ENCODE results near the gene HOXB5. TPM values are rescaled to one million over a fixed set of nuclear protein-coding genes. Genes with fewer than 3 reads are reported as not detected.

The HOXB5 gene
- total RNA-seq, 1 experiment from 2014 or later, result not detected

- POLR2A ChIA-PET, result interaction anchor here (0.6 kb wide), 1 partner anchor 108 kb away, joined by 4 read pairs; no protein-coding TSS in a partner anchor
- intact Hi-C loops (cut with micrococcal nuclease; ENCODE audit: unreplicated experiment), result no loop called here
- H3K4me3 Mint-ChIP-seq (ENCODE audit: unreplicated experiment), result peak overlapping the region; percentile 86
- peaks cover 29% of the 10 kb centered on the region for H3K4me1 Mint-ChIP-seq (ENCODE audit: low read depth, unreplicated experiment)
- Histone ChIP-seq H3K27me3 (replicated peaks; ENCODE audit: control insufficient read depth, insufficient read depth, low read length) (no peaks in the 10 kb centered on the region), H3K4me3 (ENCODE audit: low read depth, low read length) (no peak overlapping the region; the same call in 1 of the 2 replicates), H3K36me3 (ENCODE audit: control insufficient read depth, insufficient read depth, low read length) (no peaks in the 10 kb centered on the region), H3K9me3 (no peaks in the 10 kb centered on the region), H3K4me1 (peaks cover 9% of the 10 kb centered on the region)
- CTCF ChIA-PET, result interaction anchor here (0.6 to 1.3 kb wide), 4 partner anchors 8 to 393 kb away, joined by 3 to 7 read pairs (median 4); no protein-coding TSS in a partner anchor
- no peak overlapping the region for H3K27ac Mint-ChIP-seq (ENCODE audit: unreplicated experiment)
- BruUV-seq (replicated peaks), result no TSS peak
- peaks cover 22% of the 10 kb centered on the region for H3K27me3 Mint-ChIP-seq (ENCODE audit: insufficient read depth, unreplicated experiment)
- H3K9me3 Mint-ChIP-seq (ENCODE audit: unreplicated experiment), result no peaks in the 10 kb centered on the region
- DNase-seq, result no peak
- peaks cover 15% of the 10 kb centered on the region for H3K36me3 Mint-ChIP-seq (ENCODE audit: insufficient read depth, unreplicated experiment)
- TF ChIP-seq, protein P1, sequence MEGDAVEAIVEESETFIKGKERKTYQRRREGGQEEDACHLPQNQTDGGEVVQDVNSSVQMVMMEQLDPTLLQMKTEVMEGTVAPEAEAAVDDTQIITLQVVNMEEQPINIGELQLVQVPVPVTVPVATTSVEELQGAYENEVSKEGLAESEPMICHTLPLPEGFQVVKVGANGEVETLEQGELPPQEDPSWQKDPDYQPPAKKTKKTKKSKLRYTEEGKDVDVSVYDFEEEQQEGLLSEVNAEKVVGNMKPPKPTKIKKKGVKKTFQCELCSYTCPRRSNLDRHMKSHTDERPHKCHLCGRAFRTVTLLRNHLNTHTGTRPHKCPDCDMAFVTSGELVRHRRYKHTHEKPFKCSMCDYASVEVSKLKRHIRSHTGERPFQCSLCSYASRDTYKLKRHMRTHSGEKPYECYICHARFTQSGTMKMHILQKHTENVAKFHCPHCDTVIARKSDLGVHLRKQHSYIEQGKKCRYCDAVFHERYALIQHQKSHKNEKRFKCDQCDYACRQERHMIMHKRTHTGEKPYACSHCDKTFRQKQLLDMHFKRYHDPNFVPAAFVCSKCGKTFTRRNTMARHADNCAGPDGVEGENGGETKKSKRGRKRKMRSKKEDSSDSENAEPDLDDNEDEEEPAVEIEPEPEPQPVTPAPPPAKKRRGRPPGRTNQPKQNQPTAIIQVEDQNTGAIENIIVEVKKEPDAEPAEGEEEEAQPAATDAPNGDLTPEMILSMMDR (IDR thresholded peaks at IDR 0.05; ENCODE audit: insufficient read depth in 1 of 2, low read depth in 1 of 2, low read length in 1 of 2, severe bottlenecking in 1 of 2, unreplicated experiment in 1 of 2), result no peak
These were observed 15.5 kb upstream of the HOXB5 start for GRCh38 chr17:48609033-48609432.

- Histone ChIP-seq H3K36me3 (ENCODE audit: control insufficient read depth, insufficient read depth, low read length) (no peaks in the 10 kb centered on the region), H3K27me3 (replicated peaks; ENCODE audit: control insufficient read depth, insufficient read depth, low read length) (no peaks in the 10 kb centered on the region), H3K4me3 (ENCODE audit: low read depth, low read length) (no peak overlapping the region), H3K9me3 (no peaks in the 10 kb centered on the region), H3K4me1 (peaks cover 9% of the 10 kb centered on the region)
- intact Hi-C loops (cut with micrococcal nuclease; ENCODE audit: unreplicated experiment), result no loop called here
- peaks cover 18% of the 10 kb centered on the region for H3K27me3 Mint-ChIP-seq (ENCODE audit: insufficient read depth, unreplicated experiment)
- peaks cover 26% of the 10 kb centered on the region for H3K4me1 Mint-ChIP-seq (ENCODE audit: low read depth, unreplicated experiment)
- ChIA-PET POLR2A (no interaction called here), CTCF (interaction anchor here (0.6 kb wide), 1 partner anchor 343 kb away, joined by 3 read pairs; no protein-coding TSS in a partner anchor)
- H3K36me3 Mint-ChIP-seq (ENCODE audit: insufficient read depth, unreplicated experiment), result peaks cover 15% of the 10 kb centered on the region
- no peak overlapping the region for H3K4me3 Mint-ChIP-seq (ENCODE audit: unreplicated experiment)
- no peaks in the 10 kb centered on the region for H3K9me3 Mint-ChIP-seq (ENCODE audit: unreplicated experiment)
- no TSS peak for BruUV-seq (replicated peaks)
- TF ChIP-seq, protein P1 (IDR thresholded peaks at IDR 0.05; ENCODE audit: insufficient read depth in 1 of 2, low read depth in 1 of 2, low read length in 1 of 2, severe bottlenecking in 1 of 2, unreplicated experiment in 1 of 2), result no peak
- H3K27ac Mint-ChIP-seq (ENCODE audit: unreplicated experiment), result no peak overlapping the region
- DNase-seq, result no peak
These were observed 14.9 kb upstream of the HOXB5 start for GRCh38 chr17:48608494-48608834.

DNA sequence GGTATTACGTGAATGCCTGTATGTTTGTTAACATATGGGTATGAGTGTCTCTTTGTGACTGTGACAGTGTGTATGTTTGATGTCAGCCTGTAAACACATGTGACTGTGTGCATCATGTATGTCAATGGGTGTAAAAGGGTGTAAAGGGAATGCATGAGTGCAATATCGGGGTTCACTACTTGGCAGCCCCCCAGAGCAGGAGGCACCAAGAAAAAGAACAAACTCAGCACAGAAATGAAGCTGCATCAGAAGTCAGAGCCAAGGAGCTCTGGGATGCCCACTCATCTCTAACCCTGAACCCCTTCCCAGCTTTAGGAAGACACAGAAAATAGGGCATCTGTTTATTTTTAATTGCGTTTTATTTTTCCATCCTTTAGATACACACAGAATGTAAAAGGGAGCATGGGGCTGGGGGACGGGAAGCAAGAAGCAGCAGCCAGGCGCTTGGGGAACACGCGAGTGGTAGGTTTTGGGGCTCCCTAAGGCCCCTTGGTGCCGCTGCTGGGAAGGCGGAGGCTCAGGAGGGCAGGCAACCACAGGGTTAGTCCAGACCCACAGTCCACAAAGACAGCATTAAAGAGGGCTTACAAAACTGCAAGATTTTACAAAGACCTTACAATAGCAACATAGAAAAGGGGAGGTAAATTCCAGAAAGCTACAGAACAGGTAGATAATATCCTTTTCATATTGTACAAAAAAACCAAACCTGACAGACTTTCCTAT is 13.5 kb upstream of the HOXB5 start:
- TF ChIP-seq, protein P1 (IDR thresholded peaks at IDR 0.05; ENCODE audit: insufficient read depth in 1 of 2, low read depth in 1 of 2, low read length in 1 of 2, severe bottlenecking in 1 of 2, unreplicated experiment in 1 of 2), result no peak
- Histone ChIP-seq H3K9me3 (no peaks in the 10 kb centered on the region), H3K4me3 (ENCODE audit: low read depth, low read length) (no peak overlapping the region), H3K27me3 (replicated peaks; ENCODE audit: control insufficient read depth, insufficient read depth, low read length) (no peaks in the 10 kb centered on the region), H3K4me1 (peaks cover 16% of the 10 kb centered on the region), H3K36me3 (ENCODE audit: control insufficient read depth, insufficient read depth, low read length) (no peaks in the 10 kb centered on the region)
- BruUV-seq (replicated peaks), result no TSS peak
- Mint-ChIP-seq H3K27ac (ENCODE audit: unreplicated experiment) (no peak overlapping the region), H3K36me3 (ENCODE audit: insufficient read depth, unreplicated experiment) (peaks cover 15% of the 10 kb centered on the region), H3K4me1 (ENCODE audit: low read depth, unreplicated experiment) (peaks cover 21% of the 10 kb centered on the region), H3K27me3 (ENCODE audit: insufficient read depth, unreplicated experiment) (peaks cover 13% of the 10 kb centered on the region), H3K4me3 (ENCODE audit: unreplicated experiment) (no peak overlapping the region), H3K9me3 (ENCODE audit: unreplicated experiment) (no peaks in the 10 kb centered on the region)
- ChIA-PET CTCF (interaction anchor here (1.2 kb wide), 1 partner anchor 12 kb away, joined by 5 read pairs; no protein-coding TSS in a partner anchor), POLR2A (interaction anchor here (0.6 kb wide), 1 partner anchor 153 kb away, joined by 3 read pairs; no protein-coding TSS in a partner anchor)
- no peak for DNase-seq
- intact Hi-C loops (cut with micrococcal nuclease; ENCODE audit: unreplicated experiment), result no loop called here

All from Caco-2 (cell line).